Esophagus muscularis mucosa (tissue), 4 donors: Measurements from ENCODE around the gene KDF1. TPM values are rescaled to one million over a fixed set of nuclear protein-coding genes. Genes with fewer than 3 reads are reported as not detected.

ENCODE experiments used
- DNase-seq: peaks from one replicate; pipeline ENCODE4 v3.0.0-alpha.2; 2017; ENCODE audit errors: extremely low spot score
- H3K27ac ChIP-seq, 4 donors: fragments of 200-600 bp; sonication (generic); replicated peaks in 1 of 4; 1 replicate in 3 of 4; 2 replicates in 1 of 4; pipeline ENCODE4 v1.5.1; 2016 to 2019; ENCODE audit warnings: mild to moderate bottlenecking in 1 of 4
- H3K27me3 ChIP-seq, 4 donors: fragments of 200-600 bp; sonication (generic); one replicate each; pipeline versions ENCODE4 v1.5.1 to v1.6.0; 2016 to 2019
- H3K36me3 ChIP-seq, 4 donors: fragments of 200-600 bp; sonication (generic); one replicate each; pipeline ENCODE4 v1.5.1; 2016 to 2019
- H3K4me1 ChIP-seq, 4 donors: fragments of 200-600 bp; sonication (generic); one replicate each; pipeline ENCODE4 v1.5.1; 2016 to 2019
- H3K4me3 ChIP-seq, 4 donors: fragments of 200-600 bp; sonication (generic); 1 replicate in 2 of 4; 2 replicates in 2 of 4; pipeline ENCODE4 v1.5.1; 2016 to 2019; ENCODE audit warnings: mild to moderate bottlenecking in 4 of 4, moderate library complexity in 1 of 4
- H3K9me3 ChIP-seq, 4 donors: fragments of 200-600 bp; sonication (generic); 1 replicate in 3 of 4; 2 replicates in 1 of 4; pipeline ENCODE4 v1.5.1; 2016 to 2019
- EP300 ChIP-seq: sonication (generic); formaldehyde crosslinking; IDR thresholded peaks from one replicate; pipeline ENCODE4 v1.6.1; 2017; ENCODE audit warnings: antibody characterized with exemption
- POLR2A ChIP-seq: fragments of 450-650 bp; IDR thresholded peaks from one replicate; pipeline ENCODE4 v1.6.1; 2017; ENCODE audit warnings: antibody characterized with exemption, moderate library complexity, mild to moderate bottlenecking, low read depth
- POLR2AphosphoS5 ChIP-seq, 2 donors: sonication (generic); formaldehyde crosslinking; IDR thresholded peaks; one replicate each; pipeline ENCODE4 v1.6.1; 2017; ENCODE audit warnings: antibody characterized with exemption in 2 of 2
- WGBS: methylation state at CpG from one replicate; pipeline ENCODE4 v1.1.5; 2018; 5-methylcytosine and 5-hydroxymethylcytosine counted together
- intact Hi-C: fragments of 100-400 bp; cut with DNase I; formaldehyde crosslinking; loops from one replicate; pipeline ENCODE4 v1.15.1; 2023
- total RNA-seq, 4 donors: library from RNA; depleted of rRNA; stranded (reverse); fragments of >200 nt; gene quantifications; one replicate each; pipeline versions ENCODE4 v1.1.0 to v1.2.1, GENCODE V29; 2016
- TF ChIP-seq, protein P1 (sequence below), 3 experiments: fragments of 200-600 bp in 2 of 3; fragments of 450-650 bp in 1 of 3; sonication (generic) in 2 of 3; IDR thresholded peaks; one replicate each; pipeline ENCODE4 v1.5.1; 2017 to 2019; ENCODE audit warnings: antibody characterized with exemption in 3 of 3, mild to moderate bottlenecking in 2 of 3, moderate library complexity in 1 of 3

The KDF1 gene
- total RNA-seq, 4 donors from 2014 or later = 0.33 to 0.42 TPM; not detected in 2

GRCh38 chr1:26956321-26956720 lies 3.9 kb downstream of the KDF1 start:
- no peak for DNase-seq
- peaks cover 6 to 80% (median 29%) of the 10 kb centered on the region in 4 donors for H3K27me3 ChIP-seq
- WGBS = 80% methylated on average over 3 of the region's 3 CpGs
- TF ChIP-seq EP300 = no peak
- no peak for TF ChIP-seq POLR2AphosphoS5 (IDR thresholded peaks at IDR 0.05)
- TF ChIP-seq, protein P1, sequence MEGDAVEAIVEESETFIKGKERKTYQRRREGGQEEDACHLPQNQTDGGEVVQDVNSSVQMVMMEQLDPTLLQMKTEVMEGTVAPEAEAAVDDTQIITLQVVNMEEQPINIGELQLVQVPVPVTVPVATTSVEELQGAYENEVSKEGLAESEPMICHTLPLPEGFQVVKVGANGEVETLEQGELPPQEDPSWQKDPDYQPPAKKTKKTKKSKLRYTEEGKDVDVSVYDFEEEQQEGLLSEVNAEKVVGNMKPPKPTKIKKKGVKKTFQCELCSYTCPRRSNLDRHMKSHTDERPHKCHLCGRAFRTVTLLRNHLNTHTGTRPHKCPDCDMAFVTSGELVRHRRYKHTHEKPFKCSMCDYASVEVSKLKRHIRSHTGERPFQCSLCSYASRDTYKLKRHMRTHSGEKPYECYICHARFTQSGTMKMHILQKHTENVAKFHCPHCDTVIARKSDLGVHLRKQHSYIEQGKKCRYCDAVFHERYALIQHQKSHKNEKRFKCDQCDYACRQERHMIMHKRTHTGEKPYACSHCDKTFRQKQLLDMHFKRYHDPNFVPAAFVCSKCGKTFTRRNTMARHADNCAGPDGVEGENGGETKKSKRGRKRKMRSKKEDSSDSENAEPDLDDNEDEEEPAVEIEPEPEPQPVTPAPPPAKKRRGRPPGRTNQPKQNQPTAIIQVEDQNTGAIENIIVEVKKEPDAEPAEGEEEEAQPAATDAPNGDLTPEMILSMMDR (IDR thresholded peaks at IDR 0.05) = no peak
- peaks cover 9 to 16% (median 12%) of the 10 kb centered on the region in 4 donors for H3K4me1 ChIP-seq
- no peak overlapping the region for H3K27ac ChIP-seq
- no peak overlapping the region for H3K4me3 ChIP-seq
- H3K9me3 ChIP-seq = peaks cover 0 to 13% (median 5%) of the 10 kb centered on the region in 4 donors
- no peaks in the 10 kb centered on the region for H3K36me3 ChIP-seq
- intact Hi-C loops = no loop called here

GRCh38 chr1:26953374-26953773 lies 6.9 kb downstream of the KDF1 start:
- peaks cover 0 to 2% (median 0%) of the 10 kb centered on the region in 4 donors for H3K36me3 ChIP-seq
- DNase-seq = no peak
- intact Hi-C loops = no loop called here
- H3K4me1 ChIP-seq = no peaks in the 10 kb centered on the region
- peaks cover 0 to 50% (median 5%) of the 10 kb centered on the region in 4 donors for H3K27me3 ChIP-seq
- no peak for TF ChIP-seq EP300
- TF ChIP-seq POLR2AphosphoS5 (IDR thresholded peaks at IDR 0.05) = no peak
- TF ChIP-seq, protein P1 (IDR thresholded peaks at IDR 0.05) = no peak
- no peak for TF ChIP-seq POLR2A
- 90% methylated on average over 5 of the region's 5 CpGs for whole genome bisulfite sequencing
- peaks cover 0 to 13% (median 5%) of the 10 kb centered on the region in 4 donors for H3K9me3 ChIP-seq
- H3K4me3 ChIP-seq = no peak overlapping the region
- H3K27ac ChIP-seq = no peak overlapping the region

- Histone ChIP-seq H3K4me1 (no peaks in the 10 kb centered on the region), H3K4me3 (no peak overlapping the region), H3K9me3 (peaks cover 0 to 13% (median 5%) of the 10 kb centered on the region in 4 donors), H3K27ac (no peak overlapping the region), H3K36me3 (peaks cover 0 to 8% (median 5%) of the 10 kb centered on the region in 4 donors), H3K27me3 (peaks cover 0 to 36% (median 0%) of the 10 kb centered on the region in 4 donors)
- 92% methylated on average over 18 of the region's 24 CpGs for WGBS
- TF ChIP-seq, protein P1 (IDR thresholded peaks at IDR 0.05) = no peak
- TF ChIP-seq POLR2A (no peak), POLR2AphosphoS5 (IDR thresholded peaks at IDR 0.05) (no peak), EP300 (no peak)
- intact Hi-C loops = no loop called here
- no peak for DNase-seq
Measured at GRCh38 chr1:26951821-26952497, 8.3 kb downstream of the KDF1 start.

DNA sequence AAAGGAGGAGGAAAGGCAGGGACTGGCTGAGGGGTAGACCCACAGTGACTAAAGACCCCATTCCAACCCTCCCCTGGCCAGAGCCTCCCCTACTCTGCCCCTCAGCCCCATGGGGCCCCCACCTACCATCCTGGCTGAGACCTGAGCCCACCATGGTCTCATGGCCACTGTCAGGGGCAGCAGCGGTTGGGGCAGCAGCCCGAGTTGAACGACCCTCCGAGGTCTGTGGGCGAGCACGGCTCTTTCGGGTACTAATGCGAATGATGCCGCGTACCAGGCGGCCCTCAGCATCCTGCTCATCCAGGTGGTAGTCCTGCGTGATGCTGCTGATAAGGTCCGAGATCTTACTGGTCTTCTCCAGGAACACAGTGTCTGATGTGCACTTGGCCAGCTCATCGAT lies 9.1 kb downstream of the KDF1 start:
- H3K4me3 ChIP-seq = no peak overlapping the region
- H3K27me3 ChIP-seq = peaks cover 0 to 29% (median 0%) of the 10 kb centered on the region in 4 donors
- peaks cover 0 to 16% (median 13%) of the 10 kb centered on the region in 4 donors for H3K36me3 ChIP-seq
- 94% methylated on average over 6 of the region's 14 CpGs for WGBS
- no peak overlapping the region for H3K27ac ChIP-seq
- H3K4me1 ChIP-seq = no peaks in the 10 kb centered on the region
- DNase-seq = no peak
- intact Hi-C loops = no loop called here
- TF ChIP-seq POLR2A = no peak
- TF ChIP-seq POLR2AphosphoS5 (IDR thresholded peaks at IDR 0.05) = no peak
- peaks cover 0 to 7% (median 2%) of the 10 kb centered on the region in 4 donors for H3K9me3 ChIP-seq

DNA sequence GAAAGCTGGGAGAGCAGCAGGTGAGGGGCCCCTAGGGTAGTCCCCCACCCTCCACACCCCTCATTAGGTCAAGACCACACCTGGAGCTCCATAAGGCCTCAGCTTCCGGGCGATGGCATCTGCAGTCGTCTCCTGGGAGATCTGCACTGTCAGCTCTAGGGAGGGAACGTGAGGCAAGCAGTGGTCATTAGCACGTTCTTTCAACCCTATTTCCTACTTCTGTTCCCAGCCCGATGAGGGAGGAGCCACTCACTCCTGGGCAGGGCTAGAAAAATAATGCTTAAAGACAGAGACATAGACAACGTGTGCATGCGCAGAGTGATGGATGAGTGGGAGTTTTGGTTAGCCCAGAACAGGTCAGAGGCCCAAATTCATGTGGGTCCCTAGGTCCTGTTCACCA lies 9.7 kb downstream of the KDF1 start:
- intact Hi-C loops = no loop called here
- Histone ChIP-seq H3K36me3 (peaks cover 4 to 22% (median 19%) of the 10 kb centered on the region in 4 donors), H3K4me1 (peaks cover 0 to 2% (median 0%) of the 10 kb centered on the region in 4 donors), H3K27ac (no peak overlapping the region), H3K27me3 (peaks cover 0 to 23% (median 0%) of the 10 kb centered on the region in 4 donors), H3K9me3 (peaks cover 0 to under 1% (median 0%) of the 10 kb centered on the region in 4 donors), H3K4me3 (no peak overlapping the region)
- TF ChIP-seq EP300 (no peak), POLR2AphosphoS5 (IDR thresholded peaks at IDR 0.05) (no peak), POLR2A (no peak)
- TF ChIP-seq, protein P1 (IDR thresholded peaks at IDR 0.05) = no peak
- DNase-seq = no peak
- 59% methylated on average over 8 of the region's 8 CpGs for WGBS
